DMS153 (cell line): ENCODE data around the gene PPP1R9A.

Source experiments
- DNase-seq: peaks from one replicate; lab custom pipeline; 2025; lab: John Stamatoyannopoulos, UW

The PPP1R9A gene

GRCh38 chr7:94909179-94909466 lies 1.7 kb downstream of the PPP1R9A start:
- DNase-seq: no peak

- no peak for DNase-seq
Observed at GRCh38 chr7:94912085-94912484, 4.7 kb downstream of the PPP1R9A start.

GRCh38 chr7:94913391-94913790 lies 6.0 kb downstream of the PPP1R9A start:
- no peak for DNase-seq

GRCh38 chr7:94921911-94922310 lies 14.5 kb downstream of the PPP1R9A start:
- DNase-seq: no peak

GRCh38 chr7:94922457-94922856 lies 15.1 kb downstream of the PPP1R9A start:
- DNase-seq: no peak

DNA sequence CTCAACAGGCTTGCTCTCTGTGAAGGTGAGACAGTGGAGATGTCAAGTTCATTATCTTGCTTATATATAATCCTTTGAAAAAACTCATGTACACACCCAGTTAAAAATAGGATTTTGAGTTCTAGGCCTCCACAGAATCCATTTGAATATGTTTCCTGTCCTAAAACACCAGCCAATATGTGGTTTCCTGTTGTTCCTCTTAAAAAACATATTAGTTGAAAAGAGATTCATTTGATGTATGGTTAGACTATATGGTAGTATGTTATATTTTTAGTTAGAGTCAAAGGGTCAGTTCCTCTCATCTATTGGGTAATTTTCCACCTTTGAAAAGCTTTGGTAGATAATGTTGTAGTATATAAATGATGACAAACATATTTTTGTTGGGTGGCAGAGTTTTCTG lies 16.0 kb downstream of the PPP1R9A start:
- DNase-seq: no peak

GRCh38 chr7:94928168-94928707 lies 20.8 kb downstream of the PPP1R9A start:
- DNase-seq: no peak

GRCh38 chr7:94933256-94933990 lies 26.0 kb downstream of the PPP1R9A start:
- no peak for DNase-seq

GRCh38 chr7:94939395-94939794 lies 32.0 kb downstream of the PPP1R9A start:
- no peak for DNase-seq

DNA sequence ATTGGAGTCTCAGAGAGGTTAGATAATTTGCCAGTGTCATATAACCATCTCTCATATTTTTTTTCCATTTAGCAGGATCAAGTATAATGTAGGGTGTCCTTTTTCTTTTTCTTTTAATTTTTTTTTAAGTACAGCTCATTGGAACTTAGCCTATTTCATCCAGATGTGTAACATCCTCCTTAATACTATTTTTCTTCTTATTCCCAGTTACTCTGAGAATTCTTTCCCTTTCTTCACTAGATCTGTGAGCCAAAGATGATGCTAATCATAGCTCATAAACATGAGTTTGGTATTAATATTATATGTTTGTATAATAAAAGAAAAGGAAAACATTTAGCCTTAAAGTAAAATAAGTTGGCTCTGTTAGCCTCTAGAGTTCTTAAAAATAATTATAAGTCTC lies 32.8 kb downstream of the PPP1R9A start:
- no peak for DNase-seq

GRCh38 chr7:94941844-94942632 lies 34.6 kb downstream of the PPP1R9A start:
- DNase-seq: peak; percentile 56

DNA sequence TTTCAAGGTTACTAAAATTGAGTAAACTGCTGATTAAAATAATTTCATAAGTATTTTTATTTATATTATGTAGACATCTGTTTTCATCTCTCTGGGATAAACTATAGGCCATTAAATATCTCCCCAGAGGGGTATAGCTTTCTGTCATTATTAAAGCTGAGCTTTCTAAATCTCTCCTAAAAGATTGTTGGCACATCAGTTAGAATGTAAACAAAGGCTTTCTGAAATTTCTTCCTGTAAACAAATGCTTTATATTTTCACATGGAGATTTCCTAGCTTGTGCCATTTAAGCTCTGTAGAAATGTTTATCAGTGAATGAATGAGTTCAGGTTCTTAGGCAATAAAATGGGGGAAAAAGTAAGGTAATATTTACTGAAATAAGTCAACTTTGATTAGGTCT lies 35.7 kb downstream of the PPP1R9A start:
- no peak for DNase-seq

- DNase-seq: no peak
Observed at GRCh38 chr7:94949532-94949931, 42.1 kb downstream of the PPP1R9A start.

GRCh38 chr7:94955807-94956206 lies 48.4 kb downstream of the PPP1R9A start:
- DNase-seq: no peak

GRCh38 chr7:94957061-94957460 lies 49.7 kb downstream of the PPP1R9A start:
- DNase-seq: no peak

GRCh38 chr7:94962661-94963060 lies 55.3 kb downstream of the PPP1R9A start:
- DNase-seq: no peak

DNA sequence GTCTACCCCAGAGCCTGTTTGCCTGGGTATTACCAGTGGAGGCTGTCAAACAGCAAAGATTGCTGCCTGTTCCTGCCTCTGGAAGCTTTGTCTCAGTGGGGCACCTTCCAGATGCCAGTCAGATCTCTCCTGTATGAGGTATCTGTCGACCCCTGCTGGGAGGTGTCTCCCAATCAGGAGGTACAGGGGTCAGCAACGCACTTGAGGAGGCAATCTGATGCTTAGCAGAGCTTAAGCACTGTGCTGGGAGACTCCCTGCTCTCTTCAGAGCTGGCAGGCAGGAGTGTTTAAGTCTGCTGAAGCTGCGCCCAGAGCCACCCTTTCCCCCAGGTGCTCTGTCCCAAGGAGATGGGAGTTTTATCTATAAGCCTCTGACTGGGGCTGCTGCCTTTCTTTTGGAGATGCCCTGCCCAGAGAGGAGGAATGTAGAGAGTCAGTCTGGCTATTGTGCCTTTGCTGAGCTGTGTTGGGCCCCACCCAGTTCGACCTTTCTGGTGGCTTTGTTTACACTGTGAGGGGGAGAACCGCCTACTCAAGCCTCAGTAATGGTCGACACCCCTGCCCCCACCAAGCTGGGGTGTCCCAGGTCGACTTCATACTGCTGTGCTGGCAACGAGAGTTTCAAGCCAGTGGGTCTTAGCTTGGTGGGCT lies 62.2 kb downstream of the PPP1R9A start:
- DNase-seq: no peak

- no peak for DNase-seq
Observed at GRCh38 chr7:94970085-94970576, 62.7 kb downstream of the PPP1R9A start.

DNA sequence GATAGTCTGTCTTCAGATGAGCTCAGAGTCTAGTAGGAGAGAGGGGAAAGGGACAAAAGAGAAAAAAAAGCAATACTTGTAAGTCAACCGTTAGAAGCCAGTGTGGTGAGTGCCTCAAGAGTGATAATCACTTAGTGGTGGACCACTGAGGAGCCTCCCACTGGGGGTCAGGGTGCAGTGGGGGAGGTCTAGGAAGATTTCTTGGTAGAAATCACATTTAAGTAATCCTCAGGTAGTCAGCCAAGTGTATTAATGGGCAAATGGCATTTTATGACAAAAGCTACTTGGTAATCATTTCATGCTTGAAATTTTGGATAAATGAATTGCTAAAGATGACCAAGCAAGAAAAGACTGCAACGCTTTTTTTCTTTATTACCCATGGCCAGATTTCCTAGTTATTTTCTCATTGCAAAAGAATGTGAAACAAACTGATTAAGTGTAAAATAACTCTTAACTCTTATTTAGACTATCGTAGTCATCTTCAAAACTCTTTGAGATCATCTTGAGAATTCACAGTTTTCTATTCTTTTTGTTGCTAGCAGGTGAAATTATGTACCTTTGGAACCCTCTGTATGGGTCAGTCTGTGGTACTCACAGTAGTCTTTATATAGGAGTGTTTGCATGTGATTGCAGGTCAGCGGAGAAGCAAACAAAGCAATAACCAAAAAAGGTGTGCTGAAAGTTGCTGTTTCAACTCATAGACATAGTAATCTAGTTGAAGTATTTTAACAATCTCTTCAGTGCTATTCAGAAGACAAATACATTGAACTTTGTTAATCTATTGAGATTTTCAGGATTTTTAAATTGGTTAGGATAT lies 63.9 kb downstream of the PPP1R9A start:
- no peak for DNase-seq

- DNase-seq: no peak
Observed at GRCh38 chr7:94972296-94972695, 64.9 kb downstream of the PPP1R9A start.

- DNase-seq: no peak
Observed at GRCh38 chr7:94973844-94974243, 66.5 kb downstream of the PPP1R9A start.

- DNase-seq: no peak
Observed at GRCh38 chr7:94974423-94974822, 67.0 kb downstream of the PPP1R9A start.
